SK-N-SH treated with all-trans-retinoic acid at 6 μM for 48 hours (cell line): ENCODE measurements around the gene CCDC188.

Source experiments
- ARNTL ChIP-seq: fragments of 450-650 bp; formaldehyde crosslinking; IDR thresholded peaks from 2 replicates; pipeline ENCODE4 v1.5.0; 2020; ENCODE audit warnings: low read depth, mild to moderate bottlenecking, moderate library complexity, borderline replicate concordance
- CSDC2 ChIP-seq: fragments of 250-450 bp; sonication (Bioruptor Pico); IDR thresholded peaks from 2 replicates; pipeline ENCODE4 v1.5.0; 2020; ENCODE audit warnings: mild to moderate bottlenecking, moderate library complexity
- GLIS3 ChIP-seq: fragments of 250-450 bp; sonication (Bioruptor Pico); IDR thresholded peaks from 2 replicates; pipeline ENCODE4 v1.5.0; 2020; ENCODE audit warnings: mild to moderate bottlenecking, moderate library complexity
- ZNF565 ChIP-seq: fragments of 450-650 bp; formaldehyde crosslinking; conservative IDR thresholded peaks from 2 replicates; pipeline ENCODE4 v1.5.0; 2020; ENCODE audit warnings: low read depth, mild to moderate bottlenecking, moderate library complexity
- TF ChIP-seq, protein P1 (sequence below): fragments of 250-450 bp; sonication (Bioruptor Pico); IDR thresholded peaks from 2 replicates; pipeline ENCODE4 v1.5.1; 2020; ENCODE audit warnings: low read depth, mild to moderate bottlenecking, moderate library complexity

DNA sequence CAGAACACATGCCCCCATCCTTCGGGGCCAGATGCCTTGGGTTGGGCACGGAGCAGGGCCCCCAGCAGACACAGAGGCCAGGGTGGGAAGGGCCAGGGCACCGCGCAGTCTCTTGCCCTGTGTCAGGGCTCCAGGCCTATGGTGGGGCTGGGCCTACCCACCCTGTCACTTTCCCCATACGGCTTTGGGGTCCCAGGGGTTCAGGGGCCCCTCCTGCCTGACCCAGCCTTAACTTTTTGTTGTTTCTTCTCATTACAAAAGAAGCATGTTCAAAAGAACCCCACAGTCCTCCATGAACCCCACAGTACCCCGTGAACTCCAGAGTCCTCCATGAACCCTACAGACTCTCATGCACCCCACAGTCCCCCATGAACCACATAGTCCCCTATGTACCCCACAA lies 33.0 kb upstream of the CCDC188 start:
- TF ChIP-seq, protein P1, sequence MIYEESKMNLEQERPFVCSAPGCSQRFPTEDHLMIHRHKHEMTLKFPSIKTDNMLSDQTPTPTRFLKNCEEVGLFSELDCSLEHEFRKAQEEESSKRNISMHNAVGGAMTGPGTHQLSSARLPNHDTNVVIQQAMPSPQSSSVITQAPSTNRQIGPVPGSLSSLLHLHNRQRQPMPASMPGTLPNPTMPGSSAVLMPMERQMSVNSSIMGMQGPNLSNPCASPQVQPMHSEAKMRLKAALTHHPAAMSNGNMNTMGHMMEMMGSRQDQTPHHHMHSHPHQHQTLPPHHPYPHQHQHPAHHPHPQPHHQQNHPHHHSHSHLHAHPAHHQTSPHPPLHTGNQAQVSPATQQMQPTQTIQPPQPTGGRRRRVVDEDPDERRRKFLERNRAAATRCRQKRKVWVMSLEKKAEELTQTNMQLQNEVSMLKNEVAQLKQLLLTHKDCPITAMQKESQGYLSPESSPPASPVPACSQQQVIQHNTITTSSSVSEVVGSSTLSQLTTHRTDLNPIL: no peak
- TF ChIP-seq ARNTL (CRISPR knock-in tag): no peak
- no peak for TF ChIP-seq CSDC2 (CRISPR knock-in tag)
- TF ChIP-seq ZNF565: no peak
- TF ChIP-seq GLIS3 (CRISPR knock-in tag): no peak
